HG03045 (cell line): ENCODE measurements around the gene LLGL2.

Experiments
- ATAC-seq: cut with Tn5 transposase; IDR thresholded peaks from one replicate; pipeline ENCODE4 v1.9.1; 2021; ENCODE audit warnings: mild to moderate bottlenecking, moderate library complexity; ENCODE audit not compliant: unreplicated experiment

Gene LLGL2

DNA sequence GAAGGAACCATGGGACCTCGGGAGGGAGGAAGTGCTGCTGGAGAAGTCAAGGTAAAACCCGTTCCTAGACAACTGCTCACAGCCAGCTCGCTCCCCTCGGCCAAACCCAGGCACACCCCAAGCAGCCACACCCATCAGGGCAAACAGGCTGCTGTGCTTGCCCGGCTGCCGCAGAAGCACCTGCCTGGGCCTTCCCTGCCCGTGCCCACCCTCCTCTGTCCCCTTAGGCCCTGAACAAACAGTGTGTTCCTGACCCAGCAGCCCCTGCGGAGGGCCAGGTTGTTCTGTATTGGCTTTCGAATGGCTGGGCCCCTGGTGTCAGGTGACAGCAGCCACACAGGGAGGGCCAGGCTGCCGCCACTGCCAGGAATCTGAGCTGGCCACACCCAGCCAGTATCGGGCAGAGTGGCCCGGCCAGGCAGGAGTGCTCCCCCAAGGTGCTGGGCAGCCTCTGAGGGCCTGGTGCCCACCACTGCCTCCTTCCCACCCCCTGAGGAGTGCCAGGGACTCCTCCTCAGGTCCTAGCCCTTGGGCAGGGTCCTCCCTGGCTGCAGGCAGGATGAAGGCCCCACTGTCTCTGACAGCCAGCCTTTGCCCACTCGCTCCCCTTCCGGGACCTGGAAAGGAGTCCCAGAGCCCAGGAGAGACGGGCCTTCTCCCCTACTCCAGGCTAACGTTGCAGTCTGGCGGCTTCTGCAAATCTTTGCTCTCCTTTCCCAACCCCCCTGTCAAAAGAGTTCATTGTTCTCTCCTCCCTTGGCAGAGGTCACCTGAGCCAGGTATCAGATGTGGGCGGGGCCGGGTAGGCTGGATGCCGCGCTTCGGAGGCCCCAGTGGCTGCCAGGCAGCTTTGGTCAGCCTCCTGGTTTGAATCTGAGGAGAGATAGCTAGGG lies 24.0 kb downstream of the LLGL2 start:
- no peak for ATAC-seq

DNA sequence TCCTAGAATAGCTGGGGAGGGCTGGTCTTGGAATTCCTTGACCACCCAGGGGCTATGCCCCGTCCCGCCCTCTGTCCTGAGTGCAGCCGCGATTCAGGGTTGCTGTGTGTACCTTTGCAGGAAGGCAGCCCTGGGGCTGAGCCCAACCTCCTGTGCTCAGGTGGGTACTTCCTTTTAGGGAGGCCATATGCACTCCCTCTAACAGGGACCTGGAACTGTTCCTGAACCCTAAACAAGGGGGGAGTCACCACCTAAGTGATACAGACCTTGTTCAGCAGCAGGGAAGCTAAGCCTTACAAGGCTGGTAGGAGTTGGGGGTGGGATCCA lies 24.6 kb downstream of the LLGL2 start:
- ATAC-seq, result no peak

DNA sequence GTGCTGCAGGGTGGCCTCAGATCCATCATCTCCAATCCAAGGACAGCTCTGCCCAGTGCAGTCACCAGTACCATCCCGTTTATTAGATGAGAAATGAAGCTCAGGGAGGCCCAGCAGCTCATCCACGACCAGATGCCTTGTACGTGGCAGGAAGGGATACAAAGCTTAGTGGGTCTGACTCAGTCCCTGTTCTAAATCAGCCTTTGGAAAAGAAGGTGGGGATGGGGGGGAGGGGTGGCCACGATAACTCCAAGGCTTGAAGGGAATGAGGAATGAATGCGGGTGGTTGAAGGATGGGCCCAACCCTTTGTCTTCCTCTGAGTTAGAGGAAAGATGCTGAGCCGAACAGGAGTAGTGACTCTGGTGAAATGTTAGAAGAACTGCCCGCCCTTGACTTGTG lies 25.8 kb downstream of the LLGL2 start:
- ATAC-seq, result no peak

- ATAC-seq, result no peak
Measured at GRCh38 chr17:75552425-75553294, 27.2 kb downstream of the LLGL2 start.

GRCh38 chr17:75553295-75554110 lies 28.0 kb downstream of the LLGL2 start:
- ATAC-seq, result no peak

- ATAC-seq, result no peak
Measured at GRCh38 chr17:75555679-75556153, 30.2 kb downstream of the LLGL2 start.

DNA sequence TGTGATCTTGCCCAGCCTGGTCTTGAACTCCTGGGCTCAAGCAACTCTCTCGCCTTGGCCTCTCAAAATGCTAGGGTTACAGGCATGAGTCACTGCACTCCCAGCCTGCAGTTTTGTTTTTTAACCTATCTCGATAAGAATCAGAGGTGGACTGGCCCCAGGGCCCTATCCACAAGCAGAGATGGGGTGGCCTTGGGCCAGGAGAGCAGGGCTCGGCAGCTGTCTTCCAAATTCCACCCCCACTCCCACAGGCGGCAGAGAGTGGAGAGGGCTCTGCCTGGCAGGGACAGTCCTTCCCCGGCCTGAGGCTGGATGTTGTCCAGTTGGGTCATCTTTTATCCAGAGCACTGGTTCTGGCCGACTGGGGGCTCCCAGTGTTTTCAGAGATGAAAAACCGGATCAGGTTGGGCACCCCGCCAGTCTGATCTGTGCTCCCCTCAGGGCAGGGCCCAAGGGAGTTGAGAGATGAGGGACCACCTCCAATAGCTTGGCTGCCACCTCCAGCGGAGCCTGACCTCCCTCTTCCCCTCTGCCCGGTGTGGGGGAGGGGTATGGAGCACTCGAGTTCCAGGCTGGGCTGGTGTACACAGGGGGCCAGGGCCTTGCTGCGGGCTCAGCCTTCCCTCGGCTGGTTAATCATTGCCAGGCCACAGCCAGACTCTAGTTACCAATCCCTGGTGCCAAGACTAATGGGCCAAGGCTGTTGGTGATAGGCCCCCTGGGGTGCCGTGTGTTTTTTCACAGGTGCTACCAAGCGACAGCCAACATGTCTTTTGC lies 31.8 kb downstream of the LLGL2 start:
- no peak for ATAC-seq

- no peak for ATAC-seq
Measured at GRCh38 chr17:75557852-75558665, 32.6 kb downstream of the LLGL2 start.

- no peak for ATAC-seq
Measured at GRCh38 chr17:75558666-75559530, 33.4 kb downstream of the LLGL2 start.

DNA sequence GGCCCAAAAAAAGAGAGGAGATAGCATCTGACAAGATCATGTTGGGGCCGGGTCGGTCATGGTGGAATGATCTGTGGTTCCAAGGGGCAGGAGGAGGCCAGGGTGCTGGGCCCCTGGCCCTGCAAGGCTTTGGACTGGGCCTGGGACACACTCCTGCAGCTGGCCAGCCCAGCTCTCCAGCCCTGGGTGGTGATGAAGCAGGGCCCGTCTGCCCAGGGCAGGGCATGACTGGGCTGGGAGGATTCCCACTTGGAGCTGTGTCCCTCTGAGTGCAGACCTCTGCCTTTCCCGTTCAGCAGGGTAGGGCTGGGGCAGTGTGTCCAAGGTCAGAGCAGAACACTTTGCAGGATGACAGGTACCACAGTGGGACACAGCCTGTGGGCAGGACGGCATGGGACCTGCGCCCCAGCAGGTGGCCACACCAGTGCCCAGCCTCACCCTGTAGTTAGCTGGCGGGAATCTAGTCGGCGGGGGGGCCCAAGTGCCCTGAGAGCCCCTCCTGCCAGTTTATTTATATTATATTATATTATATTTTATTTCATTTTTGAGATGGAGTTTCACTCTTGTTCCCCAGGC lies 34.5 kb downstream of the LLGL2 start:
- no peak for ATAC-seq

- ATAC-seq, result no peak
Measured at GRCh38 chr17:75561927-75562603, 36.6 kb downstream of the LLGL2 start.

- no peak for ATAC-seq
Measured at GRCh38 chr17:75563063-75563758, 37.7 kb downstream of the LLGL2 start.

GRCh38 chr17:75564195-75564594 lies 38.7 kb downstream of the LLGL2 start:
- no peak for ATAC-seq

DNA sequence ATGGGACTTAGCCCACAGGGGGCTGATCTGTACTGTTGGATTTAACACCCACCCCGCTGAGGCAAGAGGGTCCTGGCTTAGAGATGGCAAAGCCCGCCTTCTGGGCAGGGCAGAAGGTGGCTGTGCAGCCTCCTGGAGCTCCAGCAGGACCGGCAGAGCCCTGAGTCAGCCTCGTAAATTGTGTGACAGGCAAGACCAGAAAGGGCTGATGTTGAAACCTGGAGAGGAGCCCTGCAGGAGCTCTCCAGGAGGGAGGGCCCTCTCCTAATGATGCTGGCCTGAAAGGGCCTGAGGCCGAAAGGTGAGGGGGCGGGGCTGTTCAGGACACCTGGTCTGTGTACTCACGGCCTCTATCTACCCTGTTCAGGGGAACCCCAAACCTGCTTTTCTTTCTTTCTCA lies 39.6 kb downstream of the LLGL2 start:
- ATAC-seq, result no peak

DNA sequence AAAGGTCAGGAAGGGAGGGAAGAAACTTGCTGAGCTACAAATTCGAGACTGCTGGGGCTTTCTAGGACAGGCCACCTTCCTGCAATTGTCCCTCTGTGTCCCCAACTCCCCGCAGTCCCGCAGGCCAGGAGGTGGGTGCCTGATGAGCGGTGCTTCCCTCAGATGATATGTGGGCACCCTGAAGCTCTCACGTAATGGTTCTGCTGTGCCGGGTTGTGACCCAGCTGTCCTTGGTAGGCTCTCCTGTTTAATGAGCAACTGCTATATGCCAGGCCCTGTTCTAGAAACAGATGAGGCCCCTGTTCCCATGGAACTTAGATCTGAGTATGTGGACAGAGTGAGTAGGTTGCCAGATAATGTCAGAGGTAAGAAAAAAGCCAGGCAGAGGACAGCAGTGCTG lies 40.1 kb downstream of the LLGL2 start:
- ATAC-seq, result no peak

DNA sequence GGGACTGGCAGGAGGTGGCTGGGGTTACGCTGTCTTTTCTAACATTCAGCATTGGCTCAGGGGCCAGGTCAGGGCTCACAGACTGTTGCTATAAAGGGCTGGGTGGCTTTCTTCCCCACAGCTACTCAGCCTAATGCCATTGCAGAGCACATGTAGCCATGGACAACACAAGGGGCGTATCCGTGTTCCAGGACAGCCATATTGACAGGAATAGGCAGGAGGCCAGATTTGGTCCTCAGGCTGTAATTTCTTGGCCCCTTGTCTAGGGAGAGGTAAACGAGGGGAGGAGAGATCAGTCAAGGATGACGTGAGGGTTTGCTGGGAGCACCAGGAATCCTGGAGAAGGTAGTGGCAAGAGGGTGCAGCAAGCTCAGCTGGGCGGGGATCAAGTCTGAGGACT lies 40.9 kb downstream of the LLGL2 start:
- no peak for ATAC-seq

DNA sequence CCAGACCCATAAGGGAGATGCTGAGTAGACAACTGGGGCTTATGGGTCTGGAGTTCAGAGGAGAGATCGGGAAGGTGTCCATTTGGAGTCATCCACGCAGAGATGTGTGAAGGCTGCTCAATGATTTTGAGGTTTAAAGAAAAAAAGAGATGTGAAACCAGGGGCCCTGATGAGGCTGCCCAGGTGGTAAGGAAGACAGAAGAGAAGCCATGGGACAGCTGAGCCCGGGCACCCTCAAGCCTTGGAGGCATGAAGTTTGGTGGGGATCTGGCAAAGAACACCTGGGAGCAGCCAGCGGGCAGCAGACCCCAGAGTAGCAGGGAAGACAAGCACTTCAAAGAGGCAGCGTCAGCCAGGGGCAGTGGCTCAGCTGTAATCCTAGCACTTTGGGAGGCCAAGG lies 41.3 kb downstream of the LLGL2 start:
- ATAC-seq, result no peak
